HepG2 (cell line): ENCODE results near the gene ARHGEF7. TPM values are rescaled to one million over a fixed set of nuclear protein-coding genes. Genes with fewer than 3 reads are reported as not detected.

Experiments used
- ATAC-seq: fragments of 200-7000 bp; cut with Tn5 transposase; 3 replicates; pipeline ENCODE4 v1.9.1; 2020; ENCODE audit warnings: mild to moderate bottlenecking, moderate library complexity
- BruUV-seq: library from RNA; stranded (reverse); fragments of 400-500 nt; replicated peaks from 2 replicates; lab custom pipeline; 2021; lab: Mats Ljungman, UMichigan
- CTCF ChIA-PET: fragments of 300-600 bp; formaldehyde crosslinking; extraction: SDS; loops from one replicate; lab custom pipeline; 2021; ENCODE audit warnings: low total read pairs, inconsistent platforms, low intra/inter-chr PET ratio; lab: Yijun Ruan, JAX
- POLR2A ChIA-PET: fragments of 350-600 bp; sonication (Branson Sonifier 250); formaldehyde crosslinking; loops from one replicate; lab custom pipeline; 2020; ENCODE audit warnings: antibody characterized with exemption, inconsistent platforms; lab: Yijun Ruan, JAX
- DNase-seq: peaks from one replicate; pipeline ENCODE4 v3.0.0-alpha.2; 2015; ENCODE audit warnings: low spot score
- FAIRE-seq: peaks from 3 replicates; lab custom pipeline; 2011; peaks lifted over from hg19 to GRCh38; lab: Jason Lieb, UNC
- H2AFZ ChIP-seq: one replicate; pipeline ENCODE4 v1.6.1; 2011; ENCODE audit warnings: low read length, inconsistent platforms
- H3K27ac ChIP-seq: fragments of 300-600 bp; 3 replicates; pipeline ENCODE4 v1.8.0; 2011; ENCODE audit warnings: mixed run types, mild to moderate bottlenecking, mixed read lengths, low read length, inconsistent platforms; ENCODE audit not compliant: insufficient read depth; ENCODE audit errors: extremely low read length
- H3K27me3 ChIP-seq, 2 experiments: fragments of 200-600 bp in 1 of 2; 2 replicates in 1 of 2; 3 replicates in 1 of 2; pipeline versions ENCODE4 v1.6.0 to v1.8.0; 2011; ENCODE audit warnings: low read length in 2 of 2, mild to moderate bottlenecking in 2 of 2, moderate library complexity in 2 of 2, inconsistent platforms in 1 of 2; ENCODE audit not compliant: insufficient read depth in 2 of 2, control insufficient read depth in 1 of 2
- H3K36me3 ChIP-seq, 2 experiments: fragments of 200-600 bp in 1 of 2; replicated peaks in 1 of 2; 2 replicates in 1 of 2; 3 replicates in 1 of 2; pipeline versions ENCODE4 v1.5.1 to v1.8.0; 2011; ENCODE audit warnings: low read length in 2 of 2, inconsistent platforms in 1 of 2; ENCODE audit not compliant: insufficient read depth in 2 of 2, control insufficient read depth in 1 of 2
- H3K4me1 ChIP-seq: 2 replicates; pipeline ENCODE4 v1.5.1; 2012; ENCODE audit warnings: low read length, inconsistent platforms; ENCODE audit not compliant: insufficient read depth
- H3K4me2 ChIP-seq: 2 replicates; pipeline ENCODE4 v1.6.0; 2011; ENCODE audit warnings: low read depth, low read length, inconsistent platforms
- H3K4me3 ChIP-seq, 3 experiments: fragments of 200-600 bp in 1 of 3; sonication (generic), shearing (Covaris generic) in 1 of 3; replicated peaks in 1 of 3; 2 replicates each; pipeline ENCODE4 v1.5.1; 2011 to 2016; ENCODE audit warnings: low read length in 3 of 3, inconsistent platforms in 2 of 3, low read depth in 2 of 3, mild to moderate bottlenecking in 2 of 3, control low read depth in 1 of 3, mixed read lengths in 1 of 3; ENCODE audit not compliant: insufficient read depth in 1 of 3
- H3K79me2 ChIP-seq: one replicate; pipeline ENCODE4 v1.6.1; 2011; ENCODE audit warnings: low read length, inconsistent platforms; ENCODE audit not compliant: insufficient read depth
- H3K9ac ChIP-seq: 2 replicates; pipeline ENCODE4 v1.6.0; 2011; ENCODE audit warnings: mild to moderate bottlenecking, low read depth, low read length, inconsistent platforms; ENCODE audit not compliant: insufficient read depth
- H3K9me3 ChIP-seq: 2 replicates; pipeline ENCODE4 v1.5.1; 2012; ENCODE audit warnings: mild to moderate bottlenecking, low read length
- H4K20me1 ChIP-seq: 2 replicates; pipeline ENCODE4 v1.6.0; 2011; ENCODE audit warnings: inconsistent platforms, mild to moderate bottlenecking, low read length, moderate library complexity; ENCODE audit not compliant: insufficient read depth
- MEIS2 ChIP-seq: sonication (generic); formaldehyde crosslinking; IDR thresholded peaks from 2 replicates; pipeline ENCODE4 v1.9.0; 2021; ENCODE audit warnings: mild to moderate bottlenecking, missing genetic modification reagents
- NFKBIZ ChIP-seq: IDR thresholded peaks from 2 replicates; pipeline ENCODE4 v1.6.1; 2018; ENCODE audit warnings: missing genetic modification reagents, missing compliant biosample characterization
- ZNF160 ChIP-seq: sonication (generic); formaldehyde crosslinking; IDR thresholded peaks from 2 replicates; pipeline ENCODE4 v1.8.0; 2022; ENCODE audit warnings: mild to moderate bottlenecking, inconsistent platforms, missing genetic modification reagents
- ZNF547 ChIP-seq: sonication (generic); formaldehyde crosslinking; IDR thresholded peaks from 2 replicates; pipeline ENCODE4 v1.5.1; 2020; ENCODE audit warnings: mild to moderate bottlenecking, missing genetic modification reagents
- ZNF766 ChIP-seq: sonication (generic); formaldehyde crosslinking; IDR thresholded peaks from 2 replicates; pipeline ENCODE4 v1.5.0; 2020; ENCODE audit warnings: missing genetic modification reagents, borderline replicate concordance
- WGBS: methylation state at CpG from one replicate; pipeline ENCODE4 v1.1.6; 2017; ENCODE audit warnings: low lambda C conversion rate; 5-methylcytosine and 5-hydroxymethylcytosine counted together
- in situ Hi-C: cut with HindIII; loops from 2 replicates; pipeline ENCODE4 v1.10.0; 2017; ENCODE audit warnings: low pct_unique_long_range_greater_than_20kb; ENCODE audit not compliant: extremely low pct_ligation_motif_present
- intact Hi-C: fragments of 100-400 bp; cut with micrococcal nuclease; formaldehyde crosslinking; loops from one replicate; pipeline ENCODE4 v1.10.0; 2022; ENCODE audit not compliant: unreplicated experiment
- polyA plus RNA-seq, 8 experiments: library from polyadenylated mRNA; depleted of rRNA in 3 of 8; stranded (reverse) in 7 of 8; unstranded in 1 of 8; fragments of >200 nt; fragmentation: Illumina TruSeq in 4 of 8; extraction: Trizol in 4 of 8; gene quantifications; 2 replicates each; pipeline versions ENCODE4 v1.2.1 to v1.2.3, GENCODE V29; 2011 to 2016; ENCODE audit warnings: low read depth in 4 of 8, missing spikeins in 1 of 8, mixed read lengths in 1 of 8; ENCODE audit not compliant: insufficient read depth in 1 of 8
- total RNA-seq, 5 experiments: library from RNA; depleted of rRNA; stranded (reverse); fragments of >200 nt; fragmentation: Illumina TruSeq; extraction: Trizol; gene quantifications; 2 replicates each; pipeline ENCODE4 v1.2.3, GENCODE V29; 2016; ENCODE audit warnings: low read depth in 1 of 5
- TF ChIP-seq, protein P1 (sequence below): sonication (generic); formaldehyde crosslinking; IDR thresholded peaks from 2 replicates; pipeline ENCODE4 v1.9.0; 2022; ENCODE audit warnings: missing genetic modification reagents, mild to moderate bottlenecking, borderline replicate concordance
- TF ChIP-seq, protein P2 (sequence below): sonication (generic); formaldehyde crosslinking; IDR thresholded peaks from 2 replicates; pipeline ENCODE4 v1.4.0; 2020; ENCODE audit warnings: missing genetic modification reagents

Gene ARHGEF7
- total and polyA plus RNA-seq, 2 of the 13 experiments (the other 11 are each of a cell fraction or from before 2014, with no cell fraction given) = 15.7 to 22.3 TPM

DNA sequence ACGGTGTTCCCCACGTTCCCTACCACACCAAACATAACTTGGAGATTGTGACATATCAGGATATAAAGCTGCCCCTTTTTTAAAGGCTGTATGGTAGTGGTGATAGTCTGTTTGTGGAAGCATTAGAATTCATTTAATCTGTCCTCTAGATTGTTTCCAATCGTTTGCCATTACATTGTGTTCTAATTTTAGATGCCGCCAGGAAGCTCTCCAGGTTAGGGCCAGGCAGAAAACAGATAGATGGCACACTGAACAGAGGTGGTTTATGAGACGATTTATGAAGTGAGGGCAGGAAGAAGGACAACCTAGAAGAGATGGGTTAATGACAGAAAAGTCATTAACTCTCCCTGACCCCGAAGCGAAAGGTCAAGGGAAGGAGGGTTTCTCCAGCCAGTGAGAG, 30.0 kb downstream of the ARHGEF7 start (continued):
- no peak for TF ChIP-seq ZNF547 (CRISPR knock-in tag)
- TF ChIP-seq, protein P1, sequence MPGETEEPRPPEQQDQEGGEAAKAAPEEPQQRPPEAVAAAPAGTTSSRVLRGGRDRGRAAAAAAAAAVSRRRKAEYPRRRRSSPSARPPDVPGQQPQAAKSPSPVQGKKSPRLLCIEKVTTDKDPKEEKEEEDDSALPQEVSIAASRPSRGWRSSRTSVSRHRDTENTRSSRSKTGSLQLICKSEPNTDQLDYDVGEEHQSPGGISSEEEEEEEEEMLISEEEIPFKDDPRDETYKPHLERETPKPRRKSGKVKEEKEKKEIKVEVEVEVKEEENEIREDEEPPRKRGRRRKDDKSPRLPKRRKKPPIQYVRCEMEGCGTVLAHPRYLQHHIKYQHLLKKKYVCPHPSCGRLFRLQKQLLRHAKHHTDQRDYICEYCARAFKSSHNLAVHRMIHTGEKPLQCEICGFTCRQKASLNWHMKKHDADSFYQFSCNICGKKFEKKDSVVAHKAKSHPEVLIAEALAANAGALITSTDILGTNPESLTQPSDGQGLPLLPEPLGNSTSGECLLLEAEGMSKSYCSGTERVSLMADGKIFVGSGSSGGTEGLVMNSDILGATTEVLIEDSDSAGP (CRISPR knock-in tag) = no peak
- TF ChIP-seq, protein P2, sequence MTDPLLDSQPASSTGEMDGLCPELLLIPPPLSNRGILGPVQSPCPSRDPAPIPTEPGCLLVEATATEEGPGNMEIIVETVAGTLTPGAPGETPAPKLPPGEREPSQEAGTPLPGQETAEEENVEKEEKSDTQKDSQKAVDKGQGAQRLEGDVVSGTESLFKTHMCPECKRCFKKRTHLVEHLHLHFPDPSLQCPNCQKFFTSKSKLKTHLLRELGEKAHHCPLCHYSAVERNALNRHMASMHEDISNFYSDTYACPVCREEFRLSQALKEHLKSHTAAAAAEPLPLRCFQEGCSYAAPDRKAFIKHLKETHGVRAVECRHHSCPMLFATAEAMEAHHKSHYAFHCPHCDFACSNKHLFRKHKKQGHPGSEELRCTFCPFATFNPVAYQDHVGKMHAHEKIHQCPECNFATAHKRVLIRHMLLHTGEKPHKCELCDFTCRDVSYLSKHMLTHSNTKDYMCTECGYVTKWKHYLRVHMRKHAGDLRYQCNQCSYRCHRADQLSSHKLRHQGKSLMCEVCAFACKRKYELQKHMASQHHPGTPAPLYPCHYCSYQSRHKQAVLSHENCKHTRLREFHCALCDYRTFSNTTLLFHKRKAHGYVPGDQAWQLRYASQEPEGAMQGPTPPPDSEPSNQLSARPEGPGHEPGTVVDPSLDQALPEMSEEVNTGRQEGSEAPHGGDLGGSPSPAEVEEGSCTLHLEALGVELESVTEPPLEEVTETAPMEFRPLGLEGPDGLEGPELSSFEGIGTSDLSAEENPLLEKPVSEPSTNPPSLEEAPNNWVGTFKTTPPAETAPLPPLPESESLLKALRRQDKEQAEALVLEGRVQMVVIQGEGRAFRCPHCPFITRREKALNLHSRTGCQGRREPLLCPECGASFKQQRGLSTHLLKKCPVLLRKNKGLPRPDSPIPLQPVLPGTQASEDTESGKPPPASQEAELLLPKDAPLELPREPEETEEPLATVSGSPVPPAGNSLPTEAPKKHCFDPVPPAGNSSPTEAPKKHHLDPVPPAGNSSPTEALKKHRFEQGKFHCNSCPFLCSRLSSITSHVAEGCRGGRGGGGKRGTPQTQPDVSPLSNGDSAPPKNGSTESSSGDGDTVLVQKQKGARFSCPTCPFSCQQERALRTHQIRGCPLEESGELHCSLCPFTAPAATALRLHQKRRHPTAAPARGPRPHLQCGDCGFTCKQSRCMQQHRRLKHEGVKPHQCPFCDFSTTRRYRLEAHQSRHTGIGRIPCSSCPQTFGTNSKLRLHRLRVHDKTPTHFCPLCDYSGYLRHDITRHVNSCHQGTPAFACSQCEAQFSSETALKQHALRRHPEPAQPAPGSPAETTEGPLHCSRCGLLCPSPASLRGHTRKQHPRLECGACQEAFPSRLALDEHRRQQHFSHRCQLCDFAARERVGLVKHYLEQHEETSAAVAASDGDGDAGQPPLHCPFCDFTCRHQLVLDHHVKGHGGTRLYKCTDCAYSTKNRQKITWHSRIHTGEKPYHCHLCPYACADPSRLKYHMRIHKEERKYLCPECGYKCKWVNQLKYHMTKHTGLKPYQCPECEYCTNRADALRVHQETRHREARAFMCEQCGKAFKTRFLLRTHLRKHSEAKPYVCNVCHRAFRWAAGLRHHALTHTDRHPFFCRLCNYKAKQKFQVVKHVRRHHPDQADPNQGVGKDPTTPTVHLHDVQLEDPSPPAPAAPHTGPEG (CRISPR knock-in tag) = no peak

DNA sequence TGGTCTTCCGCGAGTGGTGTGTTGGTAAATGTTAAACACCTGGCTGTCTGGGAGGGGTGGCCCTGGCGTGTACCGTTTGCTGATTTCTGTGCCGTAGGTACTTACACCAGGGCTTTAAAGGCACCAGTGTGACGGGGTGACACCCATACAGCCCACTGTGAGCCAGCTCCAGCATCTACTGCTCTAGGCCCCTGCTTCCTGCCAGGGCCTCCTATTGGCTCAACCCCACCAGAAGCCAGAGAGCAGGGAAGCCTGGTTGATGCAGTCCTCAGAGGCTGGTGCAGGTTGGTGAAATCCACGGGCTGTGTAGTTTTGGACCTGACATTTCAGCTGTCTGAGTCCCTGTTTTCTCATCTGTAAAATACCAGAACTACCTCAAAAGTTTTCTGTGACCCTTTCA, 30.4 kb downstream of the ARHGEF7 start:
- no peak overlapping the region for H3K4me2 ChIP-seq
- DNase-seq (no peak), FAIRE-seq (no peak), ATAC-seq (peak; percentile 53; the same call in 1 of the 3 replicates)
- H2AFZ ChIP-seq = no peak overlapping the region
- no peaks in the 10 kb centered on the region for H3K36me3 ChIP-seq
- H3K27me3 ChIP-seq = peaks cover 1 to 38% of the 10 kb centered on the region in 2 experiments; a peak in 3 of 5 replicates
- TF ChIP-seq NFKBIZ (no peak), MEIS2 (no peak), ZNF160 (CRISPR knock-in tag) (no peak), ZNF766 (no peak)
- intact Hi-C loops = no loop called here
- H4K20me1 ChIP-seq = no peaks in the 10 kb centered on the region
- in situ Hi-C loops = no loop called here
- 62% methylated on average over 5 of the region's 7 CpGs for WGBS
- ChIA-PET CTCF (no interaction called here), POLR2A (no interaction called here)
- no peak overlapping the region for H3K27ac ChIP-seq
- H3K4me1 ChIP-seq = peaks cover 4% of the 10 kb centered on the region
- H3K9ac ChIP-seq = no peak overlapping the region
- BruUV-seq = no TSS peak
- H3K4me3 ChIP-seq = no peak overlapping the region
- H3K79me2 ChIP-seq = no peaks in the 10 kb centered on the region
- no peaks in the 10 kb centered on the region for H3K9me3 ChIP-seq
